SIG-M5 treated with dmso at 0.1 percent for 504 hours (cell line): Measurements from ENCODE around the gene LGI4.

Source experiments
- DNase-seq: peaks from one replicate; lab custom pipeline; 2025; ENCODE audit not compliant: unreplicated experiment; lab: John Stamatoyannopoulos, UW

LGI4 gene

GRCh38 chr19:35124098-35125060 lies 10.5 kb downstream of the LGI4 start:
- peak; percentile 60 for DNase-seq

- no peak for DNase-seq
Observed at GRCh38 chr19:35123573-35123972, 11.3 kb downstream of the LGI4 start.

- DNase-seq = no peak
Observed at GRCh38 chr19:35122687-35123551, 11.9 kb downstream of the LGI4 start.

DNA sequence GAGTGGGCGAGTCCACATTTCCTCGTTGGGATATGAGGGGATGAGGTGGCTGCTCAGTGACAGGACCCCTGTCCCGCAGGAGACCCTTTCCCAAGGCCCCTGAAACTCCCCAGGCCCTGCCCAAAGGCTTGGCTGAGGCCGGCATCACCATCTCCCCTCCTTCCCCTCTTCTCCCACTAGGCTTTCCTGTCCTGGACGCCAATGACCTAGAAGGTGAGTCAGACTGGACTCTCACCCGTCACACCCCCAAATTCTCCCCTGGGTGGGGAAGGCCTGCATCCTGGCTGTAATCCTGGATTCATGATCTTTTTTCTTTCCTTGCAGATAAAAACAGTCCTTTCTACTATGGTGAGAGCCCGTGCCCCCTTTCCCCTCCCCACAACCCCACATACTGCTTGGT lies 14.0 kb downstream of the LGI4 start:
- DNase-seq = no peak

- DNase-seq = peak; percentile 60
Observed at GRCh38 chr19:35120492-35120891, 14.4 kb downstream of the LGI4 start.

DNA sequence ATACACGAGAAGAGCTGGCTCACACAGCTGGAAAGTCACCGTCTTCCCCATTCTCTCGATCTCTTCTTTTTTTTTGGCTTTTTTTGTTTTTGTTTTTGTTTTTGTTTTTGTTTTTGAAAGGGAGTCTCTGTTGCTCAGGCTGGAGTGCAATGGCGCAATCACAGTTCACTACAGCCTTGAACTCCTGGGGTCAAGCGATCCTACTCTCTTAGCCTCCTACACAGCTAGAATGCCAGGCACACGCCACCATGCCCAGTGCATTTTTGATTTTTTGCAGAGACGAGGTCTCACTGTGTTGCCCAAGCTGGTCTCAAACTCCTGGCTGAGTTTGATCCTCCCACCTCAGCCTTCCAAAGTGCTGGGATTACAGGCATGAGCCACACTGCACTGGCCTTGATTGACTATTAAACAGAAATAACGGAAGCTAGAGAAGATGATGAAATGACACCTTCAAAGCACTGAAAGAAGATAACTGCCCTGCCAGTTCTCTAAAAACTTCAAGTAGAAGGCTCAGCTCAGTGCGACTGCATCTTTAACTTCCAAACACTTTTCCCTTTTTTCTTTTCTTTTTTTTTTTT lies 15.2 kb downstream of the LGI4 start:
- peak; percentile 25 for DNase-seq

GRCh38 chr19:35119091-35119490 lies 15.8 kb downstream of the LGI4 start:
- no peak for DNase-seq

DNA sequence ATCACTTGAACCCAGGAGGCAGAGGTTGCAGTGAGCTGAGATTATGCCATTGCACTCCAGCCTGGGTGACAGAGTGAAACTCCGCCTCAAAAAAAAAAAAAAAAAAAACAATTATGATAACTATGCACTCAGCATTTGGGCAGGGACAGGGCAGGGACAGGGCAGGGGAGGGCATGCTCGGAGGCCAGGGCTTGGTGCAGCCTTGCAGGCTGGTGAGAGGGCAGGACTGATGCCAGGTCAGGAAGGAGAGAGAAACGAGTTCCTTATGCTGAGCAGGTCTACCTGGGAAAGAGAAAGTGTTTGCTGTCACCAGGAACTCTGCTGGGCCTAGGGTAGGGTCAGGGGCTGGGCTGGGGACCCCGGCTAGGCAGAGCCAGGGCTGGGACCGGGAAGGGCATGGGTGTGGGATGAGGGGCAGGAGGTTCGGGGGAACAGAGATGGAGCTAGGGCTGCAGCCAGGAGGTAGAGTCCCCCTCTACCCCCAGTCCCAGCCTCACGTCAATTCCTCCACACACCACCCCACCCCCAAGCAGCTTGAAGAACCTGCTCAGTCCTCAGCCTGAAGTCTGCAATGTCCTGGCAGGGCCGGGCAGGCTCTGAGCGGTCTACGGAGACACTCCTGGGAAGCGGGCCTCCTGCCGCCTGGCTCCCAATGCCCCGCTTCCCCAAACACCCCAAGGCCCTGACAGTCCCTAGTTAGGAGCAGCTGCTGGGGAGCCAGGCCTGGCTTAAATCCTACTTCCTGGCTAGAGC lies 16.4 kb downstream of the LGI4 start:
- DNase-seq = no peak

DNA sequence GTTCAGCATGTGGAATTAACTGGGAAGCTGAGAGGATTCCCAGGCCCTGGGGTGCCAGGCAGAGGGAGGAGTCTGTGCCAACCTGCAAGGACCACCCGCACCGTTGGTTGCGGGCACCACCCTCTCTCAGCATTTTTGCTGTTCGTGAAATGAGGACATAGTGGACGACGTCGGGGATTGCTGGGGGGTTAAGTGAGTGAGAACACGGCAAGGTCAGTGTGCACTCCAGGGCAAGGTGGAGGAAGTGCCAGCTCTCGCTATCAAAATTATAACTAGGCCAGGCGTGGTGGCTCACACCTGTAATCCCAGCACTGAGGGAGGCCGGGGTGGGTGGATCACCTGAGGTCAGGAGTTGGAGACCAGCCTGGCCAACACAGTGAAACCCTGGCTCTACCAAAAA lies 17.1 kb downstream of the LGI4 start:
- DNase-seq = no peak

DNA sequence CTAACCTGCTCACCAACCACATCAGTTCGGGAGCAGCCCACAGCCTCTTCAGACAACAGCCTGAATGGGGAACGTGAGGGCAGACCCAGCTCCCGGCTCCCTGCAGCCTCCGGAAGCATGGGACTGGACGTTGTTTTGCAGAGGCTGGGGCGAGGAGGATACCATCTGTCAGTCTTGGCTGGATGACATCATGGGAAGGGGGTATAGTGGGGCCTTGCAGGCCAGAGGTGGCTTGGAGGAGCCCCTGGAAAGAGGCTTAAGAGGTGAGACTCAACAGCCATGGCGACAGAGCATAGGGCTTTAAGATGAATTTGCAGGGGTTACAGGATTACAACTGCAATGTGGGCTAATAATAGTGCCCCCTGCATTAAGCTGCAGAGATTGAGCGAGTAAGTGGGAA lies 17.7 kb downstream of the LGI4 start:
- DNase-seq = no peak

DNA sequence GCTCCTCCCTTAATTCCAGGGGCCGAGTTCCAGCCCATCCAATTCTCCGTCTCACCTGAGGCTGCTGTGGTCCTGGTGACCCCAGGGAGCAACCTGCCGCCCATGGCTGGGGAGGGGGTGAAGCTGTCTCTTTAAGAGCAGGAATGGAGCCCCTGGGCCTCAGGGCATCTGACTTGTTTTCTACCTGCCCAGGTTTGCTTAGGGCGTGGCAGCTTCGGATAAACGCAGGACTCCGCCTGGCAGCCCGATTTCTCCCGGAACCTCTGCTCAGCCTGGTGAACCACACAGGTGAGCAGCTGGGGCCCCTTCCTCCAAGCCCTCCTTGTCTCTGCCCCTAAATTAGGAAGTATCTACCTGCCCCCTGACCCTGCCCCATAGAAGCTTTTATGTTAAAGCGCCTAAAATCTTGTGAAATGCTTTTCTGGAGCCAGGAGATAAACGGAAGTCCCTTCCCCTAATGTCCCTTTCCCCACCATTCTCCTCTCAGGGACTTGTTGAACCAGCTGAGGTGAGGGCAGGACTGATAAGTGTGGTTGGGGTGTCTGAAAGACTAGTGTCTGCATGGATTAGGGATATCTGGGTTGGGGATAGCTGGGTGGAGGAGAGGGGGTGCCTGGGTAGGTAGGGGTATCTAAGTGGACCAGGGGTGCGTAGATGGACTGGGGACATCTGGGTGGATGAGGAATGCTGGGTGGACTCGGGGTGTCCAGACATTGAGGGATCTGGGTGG lies 18.6 kb downstream of the LGI4 start:
- DNase-seq = peak; percentile 7

DNA sequence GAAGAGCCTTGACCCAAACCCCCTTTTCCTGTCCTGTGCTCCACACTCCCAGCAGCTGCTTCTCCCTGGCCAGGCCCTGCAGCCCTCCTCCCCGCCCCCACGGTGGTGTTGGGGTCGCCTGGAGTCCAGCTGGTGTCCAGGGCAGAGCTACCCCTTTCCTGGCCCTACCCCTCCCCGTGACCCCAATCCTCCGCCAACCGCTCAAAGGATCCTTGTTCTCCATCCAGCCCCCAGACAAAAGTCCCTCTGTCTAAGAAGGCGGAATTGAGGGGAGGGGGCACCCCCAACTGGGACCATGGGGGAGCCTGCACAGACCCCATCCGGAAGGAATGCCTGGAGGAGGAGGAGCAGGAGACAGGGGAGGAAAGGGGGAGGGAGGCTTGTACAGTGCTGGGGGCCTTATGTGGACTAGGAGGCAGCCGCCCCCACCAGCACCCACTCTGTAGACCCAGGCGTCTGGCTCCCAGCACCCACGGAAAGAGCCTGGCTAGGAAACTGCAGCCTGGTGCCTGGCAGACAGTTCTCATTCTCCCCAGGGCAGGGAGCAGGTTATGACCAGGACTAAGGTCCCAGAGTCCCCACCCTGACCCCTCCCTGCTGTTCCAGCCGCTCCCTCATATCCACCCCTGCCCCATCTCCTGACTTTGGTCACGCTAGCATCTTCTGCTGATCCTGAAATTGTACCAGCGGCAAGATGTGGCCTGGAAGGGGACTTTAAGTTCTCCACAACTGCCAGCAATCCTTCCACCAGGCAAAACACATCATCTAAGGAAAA lies 19.5 kb downstream of the LGI4 start, which contains the start of gene FXYD3:
TSS of gene FXYD3 (plus strand) at position 647 of the 775 bp plus-strand sequence. CDS start 3,554 bp downstream, outside the sequence.
- DNase-seq = no peak

- peak; percentile 39 for DNase-seq
Observed at GRCh38 chr19:35114353-35115176, 20.3 kb downstream of the LGI4 start.

GRCh38 chr19:35112995-35113688 lies 21.7 kb downstream of the LGI4 start:
- DNase-seq = no peak

- DNase-seq = no peak
Observed at GRCh38 chr19:35110974-35111373, 23.9 kb downstream of the LGI4 start.

GRCh38 chr19:35109395-35110112 lies 25.3 kb downstream of the LGI4 start:
- no peak for DNase-seq

DNA sequence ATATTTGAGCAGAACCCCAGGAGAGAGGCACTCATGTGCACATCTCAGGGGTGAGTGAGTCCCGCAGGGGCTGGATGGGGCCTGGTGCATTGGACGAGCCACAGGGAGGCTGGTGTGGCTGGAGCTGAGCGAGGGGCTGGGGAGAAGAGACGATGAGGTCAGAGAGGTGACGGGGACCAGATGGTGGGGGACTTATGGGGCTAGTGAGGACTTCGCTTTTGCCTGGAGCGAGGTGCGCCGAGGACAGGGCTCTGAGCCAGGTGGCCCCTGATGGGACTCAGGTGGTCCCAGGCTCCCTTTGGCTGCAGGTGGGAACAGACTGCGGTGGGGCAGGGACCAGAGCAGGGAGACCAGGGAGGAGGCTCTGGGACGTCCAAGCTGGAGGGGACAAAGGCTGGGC lies 26.1 kb downstream of the LGI4 start:
- DNase-seq = no peak
